OCI-LY1 (cell line): ENCODE data around the gene DAAM1.

Source experiments
- H2AFZ ChIP-seq: fragments of 200-600 bp; sonication (generic), shearing (Covaris generic); 2 replicates; pipeline ENCODE4 v1.6.0; 2014; ENCODE audit warnings: antibody characterized with exemption, mild to moderate bottlenecking, low read length
- H3F3A ChIP-seq: fragments of 200-600 bp; sonication (generic), shearing (Covaris generic); 2 replicates; pipeline ENCODE4 v1.6.0; 2014; ENCODE audit warnings: mild to moderate bottlenecking, antibody characterized with exemption, low read length, moderate library complexity; ENCODE audit not compliant: insufficient read depth
- H3K27ac ChIP-seq: fragments of 200-600 bp; sonication (generic); 2 replicates; pipeline ENCODE4 v1.5.1; 2014; ENCODE audit warnings: low read length, mixed run types, mild to moderate bottlenecking, low read depth; ENCODE audit not compliant: poor library complexity, severe bottlenecking
- H3K27me3 ChIP-seq: fragments of 200-600 bp; sonication (generic); 2 replicates; pipeline ENCODE4 v1.6.0; 2014; ENCODE audit warnings: antibody characterized with exemption, mild to moderate bottlenecking, low read length, moderate library complexity; ENCODE audit not compliant: insufficient read depth
- H3K36me3 ChIP-seq: fragments of 200-600 bp; sonication (generic); 2 replicates; pipeline ENCODE4 v1.6.1; 2014; ENCODE audit warnings: mild to moderate bottlenecking, antibody characterized with exemption, low read length, moderate library complexity, mixed read lengths; ENCODE audit not compliant: insufficient read depth
- H3K4me1 ChIP-seq: fragments of 200-600 bp; sonication (generic); 2 replicates; pipeline ENCODE4 v1.5.1; 2014; ENCODE audit warnings: mild to moderate bottlenecking, low read length, moderate library complexity; ENCODE audit not compliant: insufficient read depth, severe bottlenecking
- H3K4me2 ChIP-seq: fragments of 200-600 bp; sonication (generic), shearing (Covaris generic); 2 replicates; pipeline ENCODE4 v1.6.1; 2014; ENCODE audit warnings: low read length
- H3K4me3 ChIP-seq: fragments of 200-600 bp; sonication (generic); 2 replicates; pipeline ENCODE4 v1.5.1; 2014; ENCODE audit warnings: low read length, low read depth, mild to moderate bottlenecking, mixed read lengths; ENCODE audit not compliant: poor library complexity, severe bottlenecking
- H3K79me2 ChIP-seq: fragments of 200-600 bp; shearing (Covaris generic); 2 replicates; pipeline ENCODE4 v1.6.1; 2016; ENCODE audit warnings: mixed run types, low read length, mixed read lengths; ENCODE audit not compliant: insufficient read depth
- H3K9ac ChIP-seq: fragments of 200-600 bp; sonication (generic), shearing (Covaris generic); 2 replicates; pipeline ENCODE4 v1.6.1; 2014; ENCODE audit warnings: mild to moderate bottlenecking, low read length, mixed read lengths
- H3K9me2 ChIP-seq: fragments of 200-600 bp; sonication (generic), shearing (Covaris generic); 2 replicates; pipeline ENCODE4 v1.6.1; 2014; ENCODE audit warnings: low read depth, mild to moderate bottlenecking, low read length, mixed read lengths
- H3K9me3 ChIP-seq: fragments of 200-600 bp; shearing (Covaris generic); 2 replicates; pipeline ENCODE4 v1.6.1; 2014; ENCODE audit warnings: low read length, mixed read lengths
- H4K20me1 ChIP-seq: fragments of 200-600 bp; sonication (generic), shearing (Covaris generic); 2 replicates; pipeline ENCODE4 v1.6.0; 2016; ENCODE audit warnings: mild to moderate bottlenecking, low read length; ENCODE audit not compliant: insufficient read depth
- EZH2 ChIP-seq: fragments of 200-600 bp; sonication (generic), shearing (Covaris generic); IDR thresholded peaks from 2 replicates; pipeline ENCODE4 v1.8.0; 2017; ENCODE audit warnings: borderline replicate concordance, mixed run types, mild to moderate bottlenecking, antibody characterized with exemption, low read length, moderate library complexity, mixed read lengths
- TF ChIP-seq, protein P1 (sequence below): fragments of 200-600 bp; sonication (generic), shearing (Covaris generic); IDR thresholded peaks from 2 replicates; pipeline ENCODE4 v1.5.1; 2017; ENCODE audit warnings: mild to moderate bottlenecking, antibody characterized with exemption, low read length, moderate library complexity, mixed read lengths

The DAAM1 gene

DNA sequence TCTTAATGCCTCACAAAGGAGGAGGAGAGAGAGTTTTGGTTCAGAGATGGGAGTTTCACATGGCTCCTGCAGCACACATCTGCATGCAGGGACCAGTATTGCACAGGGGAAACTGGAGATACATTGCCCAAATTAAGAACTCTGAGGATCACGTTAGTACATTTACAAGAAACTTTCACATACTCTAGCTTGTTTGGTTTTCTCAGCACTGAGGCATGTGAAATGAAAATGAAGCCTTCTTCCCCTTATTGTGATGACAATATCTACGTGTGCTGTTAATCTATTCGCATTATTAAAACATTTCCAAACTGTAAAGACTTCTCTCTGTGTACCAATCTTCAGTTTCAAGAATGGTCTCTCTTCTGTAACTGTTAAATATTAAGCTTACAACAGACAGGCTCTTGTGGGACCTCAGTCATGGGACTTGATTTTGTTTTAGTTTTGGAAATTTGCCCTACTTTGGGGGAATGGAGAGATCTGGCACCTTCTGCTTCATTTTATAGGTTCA, 124.7 kb downstream of the DAAM1 start:
- Histone ChIP-seq H3K9me2 (no peaks in the 10 kb centered on the region), H3K4me2 (peak overlapping the region; percentile 15; the same call in 1 of the 2 replicates), H3F3A (no peaks in the 10 kb centered on the region), H3K4me1 (peaks cover 90% of the 10 kb centered on the region), H3K27ac (peak overlapping the region; percentile 65), H3K79me2 (no peaks in the 10 kb centered on the region), H4K20me1 (no peaks in the 10 kb centered on the region), H3K4me3 (no peak overlapping the region), H3K9me3 (no peaks in the 10 kb centered on the region), H3K9ac (peak overlapping the region; percentile 28; the same call in 1 of the 2 replicates), H3K27me3 (no peaks in the 10 kb centered on the region), H3K36me3 (peaks cover 10% of the 10 kb centered on the region; the same call in 1 of the 2 replicates), H2AFZ (no peak overlapping the region)
- TF ChIP-seq, protein P1, sequence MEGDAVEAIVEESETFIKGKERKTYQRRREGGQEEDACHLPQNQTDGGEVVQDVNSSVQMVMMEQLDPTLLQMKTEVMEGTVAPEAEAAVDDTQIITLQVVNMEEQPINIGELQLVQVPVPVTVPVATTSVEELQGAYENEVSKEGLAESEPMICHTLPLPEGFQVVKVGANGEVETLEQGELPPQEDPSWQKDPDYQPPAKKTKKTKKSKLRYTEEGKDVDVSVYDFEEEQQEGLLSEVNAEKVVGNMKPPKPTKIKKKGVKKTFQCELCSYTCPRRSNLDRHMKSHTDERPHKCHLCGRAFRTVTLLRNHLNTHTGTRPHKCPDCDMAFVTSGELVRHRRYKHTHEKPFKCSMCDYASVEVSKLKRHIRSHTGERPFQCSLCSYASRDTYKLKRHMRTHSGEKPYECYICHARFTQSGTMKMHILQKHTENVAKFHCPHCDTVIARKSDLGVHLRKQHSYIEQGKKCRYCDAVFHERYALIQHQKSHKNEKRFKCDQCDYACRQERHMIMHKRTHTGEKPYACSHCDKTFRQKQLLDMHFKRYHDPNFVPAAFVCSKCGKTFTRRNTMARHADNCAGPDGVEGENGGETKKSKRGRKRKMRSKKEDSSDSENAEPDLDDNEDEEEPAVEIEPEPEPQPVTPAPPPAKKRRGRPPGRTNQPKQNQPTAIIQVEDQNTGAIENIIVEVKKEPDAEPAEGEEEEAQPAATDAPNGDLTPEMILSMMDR = no peak
- TF ChIP-seq EZH2 = no peak

DNA sequence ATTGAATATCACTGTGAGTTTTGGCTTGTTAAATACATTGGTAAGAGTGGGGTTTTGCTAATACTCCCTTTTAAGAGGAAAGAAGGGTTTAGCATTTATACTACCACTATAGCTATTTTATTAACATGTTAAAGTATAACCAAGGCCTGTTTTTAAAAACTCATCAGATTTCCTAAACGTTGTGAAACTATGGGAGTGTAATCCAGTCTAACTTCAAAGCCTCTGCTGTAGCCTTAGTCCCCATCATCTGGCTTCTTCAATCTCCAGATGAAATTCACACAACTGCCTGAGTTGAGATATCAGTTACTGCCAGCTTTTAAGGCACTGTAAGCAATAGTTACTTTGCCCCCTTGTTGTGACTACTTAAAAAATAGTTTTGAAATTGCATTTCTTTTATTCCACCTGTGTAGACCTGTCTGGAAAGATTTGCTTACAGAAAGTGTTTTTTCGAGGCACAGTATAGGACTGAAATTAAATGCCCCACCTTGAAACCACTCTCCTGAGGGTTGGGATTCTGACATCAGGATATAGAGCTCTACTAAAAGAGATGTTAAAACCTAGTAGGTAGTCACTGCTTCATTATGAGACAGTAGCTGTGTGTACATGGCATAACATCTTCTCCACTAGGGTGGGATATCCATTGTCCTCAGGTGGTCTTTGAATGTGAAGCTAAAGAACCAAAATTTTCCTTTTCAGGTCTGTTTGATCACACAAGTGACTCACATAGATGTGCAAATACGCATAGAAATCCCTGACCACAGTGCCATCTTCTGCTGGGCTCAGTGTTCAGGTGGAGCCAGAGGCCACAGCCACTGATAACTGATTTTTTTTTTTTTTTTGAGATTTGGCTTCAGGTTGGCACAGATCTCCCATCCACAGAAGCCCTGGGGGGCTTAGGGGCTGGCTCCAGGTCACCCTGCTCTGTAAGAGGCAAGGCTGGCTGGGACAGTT, 125.5 kb downstream of the DAAM1 start:
- TF ChIP-seq, protein P1 = no peak
- no peak for TF ChIP-seq EZH2
- peak overlapping the region; percentile 65 for H3K27ac ChIP-seq
- H3K4me3 ChIP-seq = no peak overlapping the region
- H3K27me3 ChIP-seq = no peaks in the 10 kb centered on the region
- H3K36me3 ChIP-seq = peaks cover 10% of the 10 kb centered on the region; the same call in 1 of the 2 replicates
- H3K9me2 ChIP-seq = no peaks in the 10 kb centered on the region
- peaks cover 84% of the 10 kb centered on the region for H3K4me1 ChIP-seq
- H3K9ac ChIP-seq = peak overlapping the region; percentile 28; the same call in 1 of the 2 replicates
- peak overlapping the region; percentile 15; the same call in 1 of the 2 replicates for H3K4me2 ChIP-seq
- no peaks in the 10 kb centered on the region for H3F3A ChIP-seq
- no peaks in the 10 kb centered on the region for H4K20me1 ChIP-seq
- H3K9me3 ChIP-seq = no peaks in the 10 kb centered on the region
- H2AFZ ChIP-seq = no peak overlapping the region
- no peaks in the 10 kb centered on the region for H3K79me2 ChIP-seq

DNA sequence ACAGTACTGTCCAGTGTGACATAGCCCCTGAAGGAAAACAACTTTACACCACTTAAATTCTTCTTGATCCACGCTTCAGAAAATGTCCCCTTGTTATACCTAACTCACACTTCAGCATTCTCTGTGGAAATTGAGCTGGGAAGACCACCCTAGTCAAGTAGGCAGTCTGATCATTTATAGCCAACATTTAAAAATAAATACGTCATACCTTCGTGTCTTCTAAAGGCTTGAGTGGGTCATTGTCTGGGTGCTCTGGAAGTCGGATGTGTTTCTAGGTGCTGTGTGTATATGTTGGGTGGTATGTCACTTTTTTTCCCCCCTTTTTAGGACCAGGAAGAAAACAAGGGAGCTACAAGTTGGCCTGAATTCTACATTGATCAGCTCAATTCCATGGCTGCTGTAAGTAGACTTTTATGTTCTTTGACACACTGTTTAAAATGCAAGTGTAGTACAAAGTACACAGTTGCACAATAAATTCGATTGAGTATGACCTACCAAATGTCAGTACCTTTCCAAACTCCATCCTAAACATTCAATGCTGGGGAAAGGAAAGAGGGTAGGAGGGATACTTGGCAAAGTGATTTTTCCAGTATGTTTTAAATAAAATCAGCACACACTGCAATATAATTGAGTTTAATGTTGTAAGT, 126.6 kb downstream of the DAAM1 start:
- no peaks in the 10 kb centered on the region for H3K79me2 ChIP-seq
- peak overlapping the region; percentile 65 for H3K27ac ChIP-seq
- no peak overlapping the region for H3K4me2 ChIP-seq
- H3K27me3 ChIP-seq = no peaks in the 10 kb centered on the region
- peaks cover 73% of the 10 kb centered on the region for H3K4me1 ChIP-seq
- no peaks in the 10 kb centered on the region for H3F3A ChIP-seq
- H4K20me1 ChIP-seq = no peaks in the 10 kb centered on the region
- no peak overlapping the region for H3K9ac ChIP-seq
- TF ChIP-seq, protein P1 = no peak
- TF ChIP-seq EZH2 = no peak
- H2AFZ ChIP-seq = no peak overlapping the region
- H3K9me2 ChIP-seq = no peaks in the 10 kb centered on the region
- H3K36me3 ChIP-seq = peaks cover 10% of the 10 kb centered on the region; the same call in 1 of the 2 replicates
- H3K9me3 ChIP-seq = no peaks in the 10 kb centered on the region
- H3K4me3 ChIP-seq = no peak overlapping the region
